Pancreas (tissue), 10 donors: Measurements from ENCODE around the gene CHADL. TPM values are rescaled to one million over a fixed set of nuclear protein-coding genes. Genes with fewer than 3 reads are reported as not detected.

ENCODE experiments used
- ATAC-seq, 4 donors: fragments of 200-7000 bp; cut with Tn5 transposase; one replicate each; pipeline versions ENCODE4 v1.8.0 to v1.9.1; 2020; ENCODE audit warnings: mild to moderate bottlenecking in 4 of 4, moderate library complexity in 4 of 4
- DNase-seq, 6 donors: peaks; one replicate each; pipeline ENCODE4 v3.0.0-alpha.2; 2020
- FAIRE-seq: peaks from 2 replicates; lab custom pipeline; 2012; peaks lifted over from hg19 to GRCh38; lab: Jason Lieb, UNC
- H3K27ac ChIP-seq, 4 donors: fragments of 200-600 bp; sonication (generic); 1 replicate in 3 of 4; 2 replicates in 1 of 4; pipeline versions ENCODE4 v1.5.0 to v1.8.0; 2020
- H3K27me3 ChIP-seq, 4 donors: fragments of 200-600 bp; one replicate each; pipeline ENCODE4 v1.8.0; 2021
- H3K36me3 ChIP-seq, 3 donors: fragments of 200-600 bp; sonication (generic) in 1 of 3; one replicate each; pipeline versions ENCODE4 v1.5.0 to v1.8.0; 2020 to 2021
- H3K4me1 ChIP-seq, 3 donors: fragments of 200-600 bp; one replicate each; pipeline ENCODE4 v1.8.0; 2021
- H3K4me3 ChIP-seq, 4 donors: fragments of 200-600 bp; sonication (generic) in 2 of 4; one replicate each; pipeline versions ENCODE4 v1.5.0 to v1.8.0; 2020 to 2021
- H3K9me3 ChIP-seq, 4 donors: fragments of 200-600 bp; one replicate each; pipeline ENCODE4 v1.8.0; 2021
- WGBS, 2 donors: extraction: QIAGEN DNeasy Blood & Tissue Kit; methylation state at CpG; one replicate each; pipeline ENCODE4 v1.1.7; 2013; 5-methylcytosine and 5-hydroxymethylcytosine counted together
- intact Hi-C, 3 donors: fragments of 100-400 bp; cut with DNase I; formaldehyde crosslinking; loops; one replicate each; pipeline versions ENCODE4 v1.11.1 to v1.14.2; 2022
- polyA plus RNA-seq, 2 donors: library from polyadenylated mRNA; stranded (reverse); fragments of 200-250 nt; gene quantifications; one replicate each; pipeline ENCODE4 v1.2.3, GENCODE V29; 2013
- total RNA-seq, 6 donors: library from RNA; stranded (reverse); fragmentation: NEBNext Ultra II Directional in 4 of 6; extraction: Animal tissue kit (Norgen Biotek cat#: 25700) in 4 of 6; gene quantifications; one replicate each; pipeline versions ENCODE4 v1.2.1 to v1.2.4, GENCODE V29; 2021 to 2023
- TF ChIP-seq, protein P1 (sequence below), 4 donors: fragments of 200-600 bp; sonication (generic) in 3 of 4; IDR thresholded peaks; one replicate each; pipeline versions ENCODE4 v1.5.0 to v1.8.0; 2021; ENCODE audit warnings: antibody characterized with exemption in 4 of 4
- donor health status: healthy with polysubstance abuse.
- donor health status: DM: no; HTN: no; CAD: no; lungs with moderate emphysema.
- donor health status: DM: no; HTN: no; CAD: no.
- donor health status: control.
- donor health status: control.
- donor health status: Bipolar disorder and iron deficiency.
- donor health status: DM: yes; HTN: yes; CAD: no.
- donor health status: DM: no; HTN: no; CAD: no.
- donor health status: DM: no; HTN: no; CAD: no.
- donor health status: DM: yes; HTN: yes; CAD: no.

CHADL gene
- total and polyA plus RNA-seq, 8 donors, result 0.95 to 4.9 (median 2.2) TPM

DNA sequence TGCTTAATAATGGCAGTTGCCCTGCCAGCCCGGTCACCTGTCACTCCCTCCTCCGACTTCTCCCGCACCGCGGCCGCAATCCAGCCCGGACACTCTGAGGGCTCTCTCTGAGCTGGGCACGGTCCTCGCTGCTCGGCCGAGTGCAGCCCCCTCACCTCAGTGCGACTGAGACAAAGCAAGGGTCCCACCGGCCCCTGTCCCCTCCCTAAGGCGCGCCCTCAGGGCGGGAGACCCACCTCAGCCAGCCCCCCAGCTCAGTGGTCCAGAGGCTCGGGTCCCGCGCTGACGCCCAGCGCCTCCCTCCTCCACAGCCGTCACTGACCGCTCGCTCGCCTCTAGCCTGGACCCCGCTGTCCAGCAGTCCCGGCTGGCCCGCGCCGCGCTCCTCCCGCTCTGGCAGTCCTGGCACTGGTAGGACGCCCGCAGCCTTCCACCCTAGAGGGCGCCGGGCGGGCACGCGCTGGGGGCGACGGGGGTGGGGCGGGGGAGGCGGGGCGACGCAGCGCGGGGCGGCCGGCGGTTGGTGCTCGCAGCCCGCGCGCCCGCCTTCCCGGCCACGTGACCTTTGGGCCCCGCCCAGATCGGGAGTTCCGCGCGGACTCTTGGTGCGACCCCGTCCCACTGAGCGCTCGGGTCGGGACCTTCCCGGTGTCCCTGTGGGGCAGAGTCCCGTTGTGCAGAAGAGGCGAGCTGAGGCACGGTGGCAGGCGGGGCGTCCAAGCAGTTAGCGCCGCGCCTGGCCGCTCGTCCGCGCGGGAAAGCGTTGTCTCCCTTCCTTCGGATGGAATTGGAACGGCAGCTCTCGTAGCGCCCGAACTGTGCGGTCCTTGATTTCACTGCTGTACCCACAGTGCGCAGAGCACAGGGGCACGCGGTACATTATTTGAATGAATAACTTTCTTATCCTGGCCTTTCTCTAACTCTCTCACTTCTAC is 43.4 kb downstream of the CHADL start:
- peak overlapping the region; percentile 60 to 88 (median 78) for H3K4me3 ChIP-seq
- H3K9me3 ChIP-seq, result no peaks in the 10 kb centered on the region
- H3K36me3 ChIP-seq, result no peaks in the 10 kb centered on the region
- peak; percentile 93 to 95 (median 94) for ATAC-seq
- no peak for FAIRE-seq
- intact Hi-C loops, result no loop called here
- TF ChIP-seq, protein P1, sequence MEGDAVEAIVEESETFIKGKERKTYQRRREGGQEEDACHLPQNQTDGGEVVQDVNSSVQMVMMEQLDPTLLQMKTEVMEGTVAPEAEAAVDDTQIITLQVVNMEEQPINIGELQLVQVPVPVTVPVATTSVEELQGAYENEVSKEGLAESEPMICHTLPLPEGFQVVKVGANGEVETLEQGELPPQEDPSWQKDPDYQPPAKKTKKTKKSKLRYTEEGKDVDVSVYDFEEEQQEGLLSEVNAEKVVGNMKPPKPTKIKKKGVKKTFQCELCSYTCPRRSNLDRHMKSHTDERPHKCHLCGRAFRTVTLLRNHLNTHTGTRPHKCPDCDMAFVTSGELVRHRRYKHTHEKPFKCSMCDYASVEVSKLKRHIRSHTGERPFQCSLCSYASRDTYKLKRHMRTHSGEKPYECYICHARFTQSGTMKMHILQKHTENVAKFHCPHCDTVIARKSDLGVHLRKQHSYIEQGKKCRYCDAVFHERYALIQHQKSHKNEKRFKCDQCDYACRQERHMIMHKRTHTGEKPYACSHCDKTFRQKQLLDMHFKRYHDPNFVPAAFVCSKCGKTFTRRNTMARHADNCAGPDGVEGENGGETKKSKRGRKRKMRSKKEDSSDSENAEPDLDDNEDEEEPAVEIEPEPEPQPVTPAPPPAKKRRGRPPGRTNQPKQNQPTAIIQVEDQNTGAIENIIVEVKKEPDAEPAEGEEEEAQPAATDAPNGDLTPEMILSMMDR (IDR thresholded peaks at IDR 0.05), result no peak
- H3K4me1 ChIP-seq, result peaks cover 0 to 8% (median 0%) of the 10 kb centered on the region in 3 donors
- peak overlapping the region in 1 of 4 donors; percentile 57 for H3K27ac ChIP-seq
- no peaks in the 10 kb centered on the region for H3K27me3 ChIP-seq
- DNase-seq, result peak; percentile 77 to 92 (median 84)
- 0 to 1% methylated on average over 67 to 91 of the region's 91 CpGs for WGBS, 2 donors

DNA sequence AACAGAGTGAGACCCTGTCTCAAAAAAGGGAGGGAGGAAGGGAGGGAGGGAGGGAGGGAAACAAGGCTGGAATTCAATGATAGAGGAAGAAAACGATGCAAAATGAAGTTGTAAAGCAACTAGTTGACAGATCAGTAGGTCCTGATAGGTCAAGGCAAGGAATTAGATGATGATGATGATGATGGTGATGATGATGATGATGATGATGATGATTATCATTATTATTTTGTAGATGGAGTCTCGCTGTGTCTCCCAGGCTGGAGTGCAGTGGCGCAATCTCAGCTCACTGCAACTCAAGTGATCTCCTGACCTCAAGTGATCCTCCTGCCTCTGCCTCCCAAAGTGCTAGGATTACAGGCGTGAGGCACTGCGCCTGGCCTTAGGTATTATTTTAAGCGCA is 46.9 kb downstream of the CHADL start:
- H3K27ac ChIP-seq, result no peak overlapping the region
- TF ChIP-seq, protein P1 (IDR thresholded peaks at IDR 0.05), result no peak
- intact Hi-C loops, result no loop called here
- H3K27me3 ChIP-seq, result no peaks in the 10 kb centered on the region
- 91 to 95% methylated on average over 6 of the region's 6 CpGs for WGBS, 2 donors
- no peaks in the 10 kb centered on the region for H3K36me3 ChIP-seq
- H3K9me3 ChIP-seq, result no peaks in the 10 kb centered on the region
- no peak for ATAC-seq
- DNase-seq, result no peak
- no peak for FAIRE-seq
- no peak overlapping the region for H3K4me3 ChIP-seq
- peaks cover 0 to 8% (median 0%) of the 10 kb centered on the region in 3 donors for H3K4me1 ChIP-seq

DNA sequence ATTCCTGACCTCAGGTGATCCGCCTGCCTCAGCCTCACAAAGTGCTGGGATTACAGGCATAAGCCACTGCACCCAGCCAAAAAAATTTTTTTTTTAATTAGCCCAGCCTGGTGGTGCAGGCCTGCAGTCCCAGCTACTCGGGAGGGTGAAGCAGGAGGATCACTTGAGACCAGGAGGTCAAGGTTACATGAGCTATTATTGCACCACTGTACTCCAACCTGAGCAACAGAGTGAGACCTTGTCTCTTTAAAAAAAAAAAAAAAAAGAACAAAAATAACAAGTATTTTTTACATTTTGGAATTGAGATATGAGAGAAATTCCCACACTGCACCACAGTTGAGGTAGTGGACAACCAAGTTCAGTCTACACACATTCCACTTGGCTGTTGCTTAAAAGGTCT is 49.3 kb downstream of the CHADL start:
- no peak for FAIRE-seq
- intact Hi-C loops, result no loop called here
- Histone ChIP-seq H3K4me1 (no peaks in the 10 kb centered on the region), H3K4me3 (no peak overlapping the region), H3K27ac (no peak overlapping the region), H3K27me3 (no peaks in the 10 kb centered on the region), H3K9me3 (no peaks in the 10 kb centered on the region), H3K36me3 (no peaks in the 10 kb centered on the region)
- WGBS, 2 donors, result 60 to 67% methylated on average over 2 of the region's 2 CpGs
- ATAC-seq, result no peak
- DNase-seq, result no peak
- TF ChIP-seq, protein P1 (IDR thresholded peaks at IDR 0.05), result no peak

DNA sequence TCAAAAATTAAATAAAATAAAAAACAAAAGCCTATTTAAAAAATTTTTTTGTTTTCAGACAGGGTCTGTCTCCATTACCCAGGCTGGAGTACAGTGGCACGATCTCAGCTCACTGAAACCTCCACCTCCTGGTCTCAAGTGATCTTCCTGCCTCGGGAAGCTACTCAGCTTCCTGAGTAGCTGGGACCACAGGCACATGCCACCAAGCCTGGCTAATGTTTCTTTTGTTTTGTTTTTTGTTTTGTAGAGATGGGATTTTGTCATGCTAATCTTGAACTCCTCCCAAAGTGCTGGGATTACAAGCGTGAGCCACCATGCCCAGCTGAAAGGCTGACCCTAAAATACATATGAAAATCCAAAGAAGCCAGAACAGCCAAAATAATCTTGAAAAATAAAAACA is 56.1 kb downstream of the CHADL start:
- Histone ChIP-seq H3K36me3 (no peaks in the 10 kb centered on the region), H3K27me3 (no peaks in the 10 kb centered on the region), H3K9me3 (no peaks in the 10 kb centered on the region), H3K4me1 (no peaks in the 10 kb centered on the region), H3K27ac (no peak overlapping the region), H3K4me3 (no peak overlapping the region)
- TF ChIP-seq, protein P1 (IDR thresholded peaks at IDR 0.05), result no peak
- DNase-seq, result no peak
- no peak for FAIRE-seq
- no peak for ATAC-seq
- intact Hi-C loops, result no loop called here
- WGBS, 2 donors, result 70 to 82% methylated on average over 3 of the region's 3 CpGs
